Stimulated activated naive CD8-positive, alpha-beta T cell treated with anti-CD3 and anti-CD28 coated beads, Interleukin-15, Interleukin-2, amounts not matched to agents 100 U/mL and 50 U/mL, for 24 hours (primary cell): Measurements from ENCODE around the gene SPAG17.

Experiments used
- ATAC-seq: fragments of 150-1000 bp; cut with Tn5 transposase; one replicate; pipeline ENCODE4 v1.10.0; 2021
- DNase-seq: peaks from one replicate; pipeline ENCODE4 v3.0.0; 2021

The SPAG17 gene

DNA sequence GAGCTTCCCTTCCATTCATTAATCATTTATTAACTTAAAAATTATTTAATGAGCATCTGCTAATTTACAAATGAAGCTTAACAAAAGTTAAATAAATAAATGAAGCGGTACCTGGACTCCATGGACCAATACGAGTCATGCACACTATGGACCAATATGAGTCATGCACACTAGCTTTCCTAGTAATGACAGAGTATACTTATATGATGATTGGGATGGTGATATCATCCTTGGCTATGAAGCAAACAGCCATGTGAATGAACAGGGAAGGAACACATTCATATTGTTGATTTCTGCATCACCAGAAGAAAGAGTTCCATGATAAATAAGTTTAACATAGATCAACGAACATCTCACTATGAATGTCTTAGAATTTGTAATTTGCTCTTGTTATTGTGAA, 109.9 kb downstream of the SPAG17 start:
- DNase-seq (no peak), ATAC-seq (no peak)

DNA sequence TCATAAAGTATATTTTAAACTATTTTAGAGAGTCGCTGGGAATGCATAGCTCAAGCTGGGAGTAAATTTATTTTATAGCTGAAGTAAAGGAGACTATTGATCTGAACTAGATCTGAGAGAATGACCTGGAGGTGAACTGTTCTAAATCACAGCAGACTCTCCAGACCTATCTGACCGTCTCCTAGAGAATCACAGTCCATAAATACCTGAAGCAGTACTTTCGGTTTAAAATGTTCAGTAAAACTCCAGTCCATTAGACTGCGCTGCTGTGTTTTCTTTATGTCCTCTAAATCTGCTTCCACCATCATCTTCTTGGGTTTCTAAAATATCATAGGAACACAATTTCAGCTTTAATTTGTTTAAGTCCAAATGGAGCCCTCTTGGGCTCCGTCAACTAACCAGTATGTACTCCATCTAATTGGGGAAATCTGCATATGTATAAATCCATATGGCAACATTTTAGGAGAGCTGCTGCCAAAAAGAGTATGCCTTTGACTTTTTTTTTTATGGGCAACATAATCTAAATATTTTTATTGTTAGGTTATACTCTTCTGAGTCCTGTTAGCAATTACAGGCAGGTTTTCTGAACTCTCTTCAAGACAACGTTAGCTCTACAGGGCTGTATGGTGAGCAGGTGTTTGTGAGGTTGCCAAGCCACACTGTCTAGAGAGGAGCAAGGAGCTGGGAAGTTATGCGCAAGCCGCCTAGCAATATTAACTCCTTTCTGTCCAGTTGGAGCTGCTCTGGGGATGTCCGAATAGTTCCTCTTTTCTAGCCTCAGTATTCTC, 111.2 kb downstream of the SPAG17 start:
- ATAC-seq, result no peak
- no peak for DNase-seq

DNA sequence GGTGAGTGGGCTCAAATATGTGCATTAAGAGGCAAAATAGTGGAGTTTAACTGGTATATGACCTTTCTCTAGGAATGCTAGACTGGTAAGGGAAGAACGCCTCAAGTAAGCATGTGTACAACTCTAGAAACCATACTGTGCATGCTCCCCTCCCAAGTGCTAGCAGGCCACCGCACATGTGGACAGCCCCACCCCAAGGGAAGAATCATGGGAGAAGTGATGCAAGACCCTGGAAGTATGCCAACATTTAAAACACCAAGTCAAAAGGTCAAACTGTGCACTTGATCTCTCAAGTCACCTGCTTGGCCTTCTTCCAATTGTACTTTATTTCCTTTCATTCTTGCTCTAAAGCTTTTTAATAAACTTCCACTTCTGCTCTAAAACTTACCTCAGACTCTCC, 135.0 kb downstream of the SPAG17 start:
- ATAC-seq (no peak), DNase-seq (no peak)

DNA sequence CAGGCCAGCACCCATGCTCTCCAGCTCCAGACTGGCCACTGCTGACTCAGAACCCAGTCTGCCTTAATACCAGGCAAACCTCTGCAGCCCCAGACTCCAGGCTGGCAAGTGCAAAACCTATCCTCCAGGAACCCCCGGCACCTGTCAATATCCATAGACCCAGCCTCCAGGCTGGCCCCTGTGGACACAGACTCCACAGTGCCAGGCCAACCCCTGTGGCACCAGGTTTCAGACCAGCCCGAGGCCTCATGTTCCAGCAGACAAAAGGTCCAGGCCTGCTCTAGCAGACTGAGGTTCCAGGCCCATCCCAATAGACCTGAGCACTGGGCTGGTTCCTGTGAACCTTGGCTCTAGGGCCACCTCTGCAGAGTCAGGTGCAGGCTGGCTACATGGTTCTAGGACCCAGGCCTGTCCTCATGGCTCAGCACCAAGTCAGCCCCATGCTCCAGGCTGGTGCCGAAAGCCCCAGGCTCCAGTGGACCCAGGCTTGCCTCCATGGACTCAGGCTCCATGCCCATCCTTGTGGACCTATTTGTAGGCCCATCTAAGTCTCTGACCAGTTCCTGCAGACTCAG, 137.3 kb downstream of the SPAG17 start:
- ATAC-seq (no peak), DNase-seq (no peak)

DNA sequence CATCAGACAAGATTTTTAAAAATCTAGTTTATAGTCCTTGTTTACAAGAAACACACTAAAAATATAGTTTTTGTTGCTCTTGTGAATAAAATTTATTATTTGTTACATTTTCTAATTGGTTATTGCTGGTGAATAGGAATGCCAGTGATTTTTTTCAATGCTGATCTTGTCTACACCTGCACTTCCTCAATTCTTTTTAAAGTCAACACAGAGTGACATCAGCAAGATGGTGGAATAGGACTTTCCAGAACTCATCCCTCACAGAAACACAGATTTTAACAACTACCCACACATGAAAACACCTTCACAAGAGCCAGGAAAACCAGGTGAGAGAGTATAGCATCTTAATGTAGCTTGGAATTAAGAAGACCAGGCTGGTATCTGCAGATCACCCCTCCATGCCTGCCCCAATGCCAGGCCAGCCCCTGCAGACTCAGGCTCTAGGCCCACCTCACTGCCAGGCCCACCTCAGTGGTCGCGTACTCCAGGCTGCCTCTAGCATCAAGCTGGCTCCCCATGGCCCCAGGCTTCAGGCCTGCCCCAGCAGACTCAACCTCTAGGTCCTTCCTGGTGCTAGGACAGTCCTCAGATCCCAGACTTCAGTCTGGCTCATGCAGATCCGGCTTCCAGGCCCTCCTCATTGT, 137.9 kb downstream of the SPAG17 start:
- DNase-seq (no peak), ATAC-seq (no peak)

DNA sequence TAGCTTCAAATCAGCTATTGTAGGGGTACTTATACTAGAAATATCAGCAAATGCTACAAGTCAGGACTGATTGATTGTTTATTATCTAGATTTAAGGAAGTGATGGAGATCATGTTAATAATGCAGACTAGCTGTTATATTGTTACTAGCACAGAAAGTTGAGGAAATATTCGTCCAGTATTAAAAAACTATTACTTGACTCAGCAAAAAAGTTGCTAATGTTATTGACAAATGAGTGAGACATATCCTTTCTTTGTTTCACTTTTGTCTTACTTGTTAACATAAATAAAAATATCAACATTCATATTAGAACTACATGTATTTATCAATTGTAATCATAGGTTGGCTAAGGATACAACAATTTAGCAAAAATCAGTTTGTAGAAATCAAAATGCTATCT, 141.4 kb downstream of the SPAG17 start:
- DNase-seq (no peak), ATAC-seq (no peak)

DNA sequence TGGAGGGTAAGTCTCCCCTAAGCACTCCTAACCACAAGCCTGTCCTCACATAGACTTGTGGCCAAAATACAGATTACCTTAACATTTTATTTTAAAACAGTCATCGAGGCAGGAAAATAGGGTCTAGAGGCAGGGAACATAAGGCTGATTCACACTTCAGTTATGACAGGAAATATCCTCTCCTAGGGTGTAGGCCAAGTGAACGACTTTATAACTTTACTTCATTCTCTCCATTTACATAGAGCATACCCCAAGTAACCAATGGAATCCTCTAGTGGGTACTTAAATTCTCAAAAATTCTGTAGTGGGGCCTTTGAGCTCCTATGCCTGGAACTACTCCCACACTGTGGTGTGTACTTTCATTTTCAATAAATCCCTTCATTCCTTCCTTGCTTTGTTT, 142.5 kb downstream of the SPAG17 start:
- DNase-seq, result no peak

DNA sequence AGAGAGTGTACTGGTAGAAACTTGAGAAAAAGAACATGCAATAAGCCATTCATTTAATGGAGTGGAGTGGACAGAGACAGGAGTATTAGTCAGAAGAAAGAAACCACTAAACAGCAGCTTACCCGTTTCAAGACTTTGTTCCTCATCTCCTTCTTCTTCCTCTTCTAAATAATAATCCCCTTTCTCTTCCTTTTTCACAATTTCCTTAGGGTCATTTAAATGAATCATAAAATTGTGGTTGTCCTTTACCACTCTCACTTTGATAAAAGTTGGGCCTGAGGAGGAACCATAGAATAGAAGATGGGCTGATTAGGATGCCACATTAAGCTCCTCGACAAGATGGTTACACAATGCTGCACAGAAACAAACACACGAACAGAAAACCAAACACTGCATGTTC, 145.9 kb downstream of the SPAG17 start:
- DNase-seq (no peak), ATAC-seq (no peak)

More for the DNA sequence above, 142.5 kb downstream of the SPAG17 start:
- no peak for ATAC-seq

DNA sequence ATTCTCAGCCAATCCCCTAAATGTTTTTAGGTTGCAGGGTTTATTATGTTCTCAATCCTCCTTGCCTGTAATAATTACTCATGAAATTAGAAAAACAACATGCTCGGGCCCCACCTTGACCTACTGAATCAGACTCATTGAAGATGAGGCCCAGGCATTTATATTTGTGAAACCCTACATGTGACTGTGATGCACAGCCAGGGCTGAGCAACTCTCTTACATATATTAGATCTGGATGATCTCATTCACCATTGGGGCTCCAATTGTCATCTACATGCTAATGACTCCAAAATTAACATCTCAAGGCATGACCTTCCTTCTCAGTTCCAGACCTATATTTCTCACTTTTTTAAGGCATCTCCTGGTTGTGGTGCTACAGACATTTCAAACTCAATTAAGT, 152.1 kb downstream of the SPAG17 start:
- ATAC-seq (no peak), DNase-seq (no peak)

DNA sequence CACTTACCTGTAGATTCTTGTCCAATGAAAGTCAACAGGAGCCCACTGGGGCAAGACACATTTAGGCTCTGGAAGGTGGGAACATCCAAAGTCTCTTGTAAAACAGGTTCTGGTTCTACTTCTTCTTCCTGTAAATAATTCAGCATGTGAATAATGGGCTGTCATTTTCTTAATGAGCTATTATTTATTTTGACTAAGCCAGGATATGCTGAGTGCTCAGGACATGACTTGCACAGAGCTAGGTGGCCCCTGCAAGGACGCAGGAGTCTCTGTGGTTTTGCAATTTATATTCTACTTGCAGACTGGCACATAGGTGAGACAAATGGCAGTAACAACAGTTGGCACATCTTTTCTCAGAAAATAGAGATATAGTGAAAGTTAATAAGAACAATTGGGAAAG, 156.8 kb downstream of the SPAG17 start:
- DNase-seq (no peak), ATAC-seq (no peak)

DNA sequence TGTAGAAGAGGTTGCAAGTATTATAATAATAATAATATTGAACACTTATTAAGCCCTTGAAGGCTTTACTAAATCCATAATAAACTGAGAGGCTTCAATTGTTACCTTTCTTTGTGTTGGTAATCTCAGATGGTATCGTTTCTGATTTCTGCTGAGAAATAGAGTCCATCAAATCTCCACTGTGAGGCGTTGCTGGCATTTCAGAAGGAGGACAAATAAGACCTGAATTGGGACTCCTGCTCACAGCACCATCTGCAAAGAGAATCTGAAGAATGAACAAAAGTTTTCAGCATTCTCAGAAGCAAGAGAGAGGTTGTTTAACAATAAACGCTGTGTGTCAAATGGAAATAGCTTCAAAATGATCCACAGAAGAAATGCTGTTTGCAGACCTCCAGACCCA, 161.8 kb downstream of the SPAG17 start:
- no peak for DNase-seq
- no peak for ATAC-seq

DNA sequence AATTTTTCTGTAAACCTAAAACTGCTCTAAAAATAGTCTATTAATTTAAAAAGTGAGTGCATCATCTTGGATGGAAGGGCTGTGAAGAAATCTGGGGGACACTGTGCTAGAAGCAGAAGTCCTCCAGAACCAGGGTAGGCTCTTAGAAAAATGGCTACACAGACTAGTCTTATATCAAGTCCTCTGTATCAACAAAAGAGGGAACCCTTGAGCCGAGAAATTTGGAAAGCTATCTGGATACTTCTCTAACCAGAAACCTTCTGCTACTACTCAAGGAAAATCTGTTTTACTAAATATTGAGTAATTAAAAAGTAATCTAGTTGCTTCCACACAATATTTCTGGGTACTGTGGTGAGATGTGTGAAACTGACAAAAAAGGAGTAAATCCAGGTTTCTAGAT, 163.4 kb downstream of the SPAG17 start:
- no peak for DNase-seq

DNA sequence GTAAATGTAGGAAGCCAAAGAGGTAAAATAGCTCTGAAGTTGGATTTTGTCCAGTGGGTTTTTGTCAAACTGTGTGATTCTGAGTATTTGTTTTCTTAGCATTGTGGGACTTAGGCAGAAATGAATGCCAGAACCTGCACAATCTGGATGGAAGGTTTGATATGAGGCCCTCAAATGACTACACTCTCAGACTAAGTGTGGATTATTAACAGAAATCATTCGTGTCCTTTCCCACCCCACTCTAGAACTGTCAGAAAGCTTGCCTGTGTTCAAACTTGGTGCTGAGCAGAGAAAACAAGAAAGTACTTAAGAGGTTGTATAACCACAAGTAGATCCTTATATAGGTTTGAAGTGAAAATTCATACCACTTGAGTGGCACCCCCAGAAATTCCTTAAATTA, 167.0 kb downstream of the SPAG17 start:
- DNase-seq, result no peak
- ATAC-seq, result no peak

More for the DNA sequence above, 163.4 kb downstream of the SPAG17 start:
- no peak for ATAC-seq

DNA sequence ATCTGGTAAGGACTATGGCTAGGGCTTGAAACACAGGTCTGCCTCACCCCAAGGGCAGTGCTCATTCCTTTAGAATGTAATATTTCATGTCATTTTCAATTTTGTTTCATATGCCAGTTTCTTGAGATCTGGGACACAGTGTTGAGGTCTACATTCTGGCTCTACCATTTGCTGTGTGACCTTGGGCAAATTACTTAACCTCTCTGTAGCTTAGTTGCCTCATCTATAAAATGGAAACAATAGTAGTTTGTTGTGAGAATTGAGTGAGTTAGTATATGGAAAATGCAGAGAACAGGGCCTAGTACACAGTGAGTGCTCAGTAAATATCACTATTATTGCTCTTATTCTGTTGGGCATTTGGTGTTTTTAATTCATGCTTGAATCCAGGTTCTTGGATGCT, 171.1 kb downstream of the SPAG17 start:
- DNase-seq (no peak), ATAC-seq (no peak)

DNA sequence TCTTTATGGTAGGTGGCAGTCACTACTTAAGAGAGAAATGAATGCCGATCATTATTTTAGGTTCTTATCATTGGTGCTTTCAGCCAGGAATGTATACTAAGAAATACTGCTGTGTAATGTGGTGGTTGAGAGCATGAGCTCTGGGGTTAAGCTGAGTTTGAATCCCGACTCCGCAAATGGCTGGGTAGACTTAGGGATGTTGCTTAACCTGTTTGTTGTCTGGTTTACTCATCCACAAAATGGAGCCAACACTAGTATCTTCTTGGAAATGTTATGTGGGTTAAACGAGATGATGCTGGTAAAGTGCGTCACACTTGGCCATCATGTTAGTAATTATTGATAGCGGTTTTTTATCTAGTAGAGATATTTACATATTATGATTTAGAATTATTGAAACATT, 171.7 kb downstream of the SPAG17 start:
- DNase-seq (no peak), ATAC-seq (no peak)

DNA sequence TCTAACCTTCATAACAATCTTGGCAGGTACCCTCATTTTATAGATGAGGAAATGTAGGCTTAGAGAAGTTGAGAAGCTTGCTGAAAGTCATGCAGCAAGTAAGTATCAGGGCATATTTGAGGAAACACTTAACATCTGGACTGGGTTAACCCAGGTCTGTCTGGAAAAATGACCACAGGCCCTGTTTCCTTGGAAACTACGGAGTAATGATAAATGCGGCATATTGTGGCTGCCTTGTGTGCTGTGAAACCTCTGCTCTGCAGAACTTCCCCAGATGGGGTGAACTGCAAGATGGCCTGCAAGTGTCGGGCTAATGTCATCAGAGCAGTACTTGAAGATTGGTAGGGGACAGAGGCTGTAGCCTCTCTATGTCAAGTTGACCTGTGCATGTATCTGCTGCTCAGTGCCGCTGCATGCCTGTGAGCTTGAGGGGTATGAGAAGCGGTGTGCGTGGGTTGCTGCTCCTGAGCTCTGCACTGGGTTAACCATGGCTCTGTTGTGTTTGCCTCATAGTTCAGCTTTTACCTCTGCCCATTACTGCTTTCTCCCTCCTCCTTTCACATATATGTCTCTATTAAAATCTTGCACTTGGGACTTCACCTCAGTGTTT, 172.4 kb downstream of the SPAG17 start:
- DNase-seq, result no peak
- no peak for ATAC-seq

DNA sequence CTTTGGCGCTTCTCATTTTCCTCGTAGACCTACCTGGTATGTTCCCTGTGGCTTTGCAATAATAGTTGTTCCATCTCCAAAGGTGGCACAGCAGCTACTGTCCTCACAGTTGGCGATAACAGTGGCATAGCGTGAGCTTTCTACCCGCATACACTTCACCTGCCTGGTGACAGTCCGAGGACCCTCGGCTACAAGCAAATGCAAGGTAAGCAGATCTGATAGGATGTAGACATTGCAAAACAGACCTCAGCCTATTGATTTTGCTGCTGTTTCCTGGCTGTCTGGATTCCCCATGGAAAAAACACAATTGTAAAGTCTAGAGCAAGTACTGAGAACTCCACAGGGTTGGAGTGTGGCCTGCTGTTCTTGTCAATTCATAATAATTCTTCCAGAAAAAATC, 177.0 kb downstream of the SPAG17 start:
- DNase-seq, result no peak
- ATAC-seq, result no peak

DNA sequence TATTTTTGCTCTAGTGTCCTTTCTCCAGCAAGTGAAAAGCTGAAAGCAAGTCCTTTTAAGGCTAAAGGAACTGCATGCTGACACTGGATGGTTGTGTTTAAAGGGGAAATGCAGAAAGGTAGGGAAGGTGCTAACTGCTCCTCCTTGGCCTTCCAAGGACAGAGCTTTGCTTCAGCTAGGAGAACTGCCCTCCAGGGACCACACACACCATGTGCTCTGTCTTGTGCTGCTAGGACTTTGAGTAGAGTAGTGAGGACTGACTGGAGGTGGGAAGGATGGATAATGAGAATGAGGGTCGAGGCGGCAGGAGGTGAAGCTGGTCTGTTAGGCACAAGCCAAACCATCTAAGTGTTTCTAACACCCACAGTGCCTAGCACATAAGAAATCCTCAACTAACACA, 177.6 kb downstream of the SPAG17 start:
- ATAC-seq (no peak), DNase-seq (no peak)

DNA sequence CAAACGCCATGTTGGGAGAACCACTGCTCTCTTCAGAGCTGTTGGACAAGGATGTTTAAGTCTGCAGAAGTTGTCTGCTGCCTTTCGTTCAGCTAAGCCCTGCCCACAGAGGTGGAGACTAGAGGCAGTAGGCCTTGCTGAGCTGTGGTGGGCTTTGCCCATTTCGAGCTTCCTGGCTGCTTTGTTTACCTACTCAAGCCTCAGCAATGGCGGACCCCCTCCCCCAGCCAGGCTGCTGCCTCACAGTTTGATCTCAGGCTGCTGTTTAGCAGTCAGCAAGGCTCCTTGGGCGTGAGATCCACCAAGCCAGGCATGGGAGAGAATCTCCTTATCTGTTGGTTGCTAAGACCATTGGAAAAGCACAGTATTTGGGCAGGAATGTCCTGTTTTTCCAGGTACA, 180.7 kb downstream of the SPAG17 start:
- DNase-seq (no peak), ATAC-seq (no peak)

DNA sequence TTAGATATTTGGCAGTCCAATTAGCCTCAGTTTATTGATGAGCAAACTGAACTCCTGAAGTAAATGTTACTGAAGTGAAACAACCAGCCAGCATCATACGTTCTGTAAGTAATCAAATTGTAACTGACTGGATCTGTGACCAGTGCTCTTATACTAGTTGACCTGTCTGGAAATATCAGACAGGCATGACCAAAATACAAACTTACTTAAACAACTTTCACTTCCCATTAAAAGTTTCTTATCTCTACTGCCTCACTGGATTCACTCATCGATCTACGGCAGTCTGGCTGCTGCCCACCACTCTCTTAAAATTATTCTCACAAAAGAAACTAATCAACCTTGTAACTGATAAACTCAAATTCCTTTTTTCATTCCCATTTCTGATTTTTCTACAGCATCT, 199.1 kb downstream of the SPAG17 start:
- DNase-seq, result no peak
- ATAC-seq, result no peak

DNA sequence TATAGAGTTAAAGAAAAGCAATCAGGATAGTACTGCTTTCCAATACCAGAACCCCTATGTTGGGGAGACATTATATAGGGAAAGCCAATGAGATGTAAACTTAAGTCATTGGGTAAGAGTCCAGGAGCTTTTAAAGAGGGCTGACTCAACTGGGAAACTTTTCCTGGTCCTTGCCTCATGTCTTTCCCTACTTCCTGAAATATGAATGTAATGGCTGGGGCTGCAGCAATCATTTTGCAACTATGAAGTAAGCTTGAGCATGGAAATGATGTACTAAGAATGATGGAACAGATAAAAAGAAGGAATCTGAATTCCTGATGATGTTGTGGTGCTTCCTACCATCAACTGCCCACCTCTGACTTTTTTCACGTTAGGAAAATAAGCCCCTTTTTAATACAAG, 199.8 kb downstream of the SPAG17 start:
- no peak for DNase-seq
- ATAC-seq, result no peak

DNA sequence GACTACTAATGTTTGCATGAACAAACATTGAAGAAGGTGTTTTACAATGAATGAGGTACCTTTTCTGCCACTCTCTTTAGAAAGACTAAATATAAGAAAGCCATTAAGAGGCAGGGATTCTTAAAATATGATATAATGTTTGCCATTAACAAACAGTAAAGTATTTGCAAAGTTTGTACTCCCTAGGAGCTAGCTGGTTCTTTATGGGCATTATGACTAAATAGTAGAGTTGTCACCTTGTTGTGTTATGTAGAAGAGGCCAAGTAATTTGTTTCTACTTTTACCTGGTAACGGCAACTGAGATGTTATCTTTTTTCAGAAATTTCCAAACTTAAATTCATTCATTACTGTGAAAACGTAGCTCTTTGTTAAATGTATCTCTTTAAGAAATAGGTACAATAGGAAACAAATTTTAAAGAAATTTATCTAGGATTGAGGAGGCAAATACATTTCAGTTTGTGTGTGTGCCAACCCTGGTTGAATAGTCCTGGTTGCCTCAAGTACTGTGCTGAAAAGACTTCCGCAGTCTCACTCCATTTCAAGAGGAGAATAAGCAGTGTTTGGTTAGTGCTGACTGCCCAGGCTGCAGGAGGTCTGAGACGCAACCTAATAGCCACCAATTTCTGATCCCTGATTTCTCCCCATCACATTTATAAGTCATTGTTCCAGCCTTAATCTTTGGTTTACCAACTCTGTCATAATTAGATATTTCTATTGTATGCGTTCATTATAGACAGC, 203.4 kb downstream of the SPAG17 start:
- DNase-seq, result no peak
- ATAC-seq, result no peak

DNA sequence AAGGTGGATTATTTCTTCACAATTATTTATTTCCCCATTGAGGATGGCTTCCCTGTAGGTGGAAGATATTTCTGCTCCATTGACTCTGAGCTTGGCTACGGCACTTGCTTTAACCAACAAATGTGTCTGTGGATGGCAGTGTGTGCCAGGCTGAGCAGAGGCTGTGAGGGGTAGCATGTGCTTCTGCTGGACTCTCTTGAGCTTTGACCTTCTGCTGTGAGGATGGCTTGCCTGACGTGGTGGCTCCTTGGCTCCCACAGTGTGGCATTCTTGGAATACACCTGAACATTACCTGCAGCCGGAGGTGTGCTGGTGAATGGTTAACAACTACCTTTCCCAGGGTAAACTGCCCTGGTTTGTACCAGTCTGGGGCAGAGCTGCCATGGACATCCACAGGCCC, 208.6 kb downstream of the SPAG17 start:
- ATAC-seq, result no peak
- DNase-seq, result no peak
